ENCODE data around the gene SSC4D. TPM values are rescaled to one million over a fixed set of nuclear protein-coding genes. Genes with fewer than 3 reads are reported as not detected.

The SSC4D gene
- total and polyA plus RNA-seq, 2 experiments from 2014 or later = 4.9 to 11.4 TPM

GRCh38 chr7:76354516-76354915, 55.0 kb downstream of the SSC4D start:
- Mint-ChIP-seq H3K9me3 (peaks cover 6% of the 10 kb centered on the region; the same call in 1 of the 3 replicates), H3K36me3 (ENCODE audit: low read depth) (peaks cover 85% of the 10 kb centered on the region), H3K4me3 (peak overlapping the region; percentile 94; the same call in 1 of the 3 replicates), H3K4me1 (peaks cover 44% of the 10 kb centered on the region), H3K27ac (no peak overlapping the region), H3K27me3 (ENCODE audit: insufficient read depth, low read depth, poor library complexity) (peaks cover 16% of the 10 kb centered on the region)
- Histone ChIP-seq H3K79me2 (replicated peaks; ENCODE audit: insufficient read depth) (peaks cover 92% of the 10 kb centered on the region), H3F3A (replicated peaks; ENCODE audit: low read depth) (peaks cover 19% of the 10 kb centered on the region), H3K27me3 (ENCODE audit: insufficient read depth) (no peaks in the 10 kb centered on the region), H3K4me2 (peak overlapping the region; percentile 82), H2AFZ (no peak overlapping the region), H4K20me1 (replicated peaks; ENCODE audit: insufficient read depth) (peaks cover 82% of the 10 kb centered on the region), H3K4me1 (ENCODE audit: insufficient read depth) (peaks cover 37% of the 10 kb centered on the region), H3K36me3 (ENCODE audit: insufficient read depth) (peaks cover 34% of the 10 kb centered on the region), H3K4me3 (0 out of 2 replicates have a peak overlapping the region, but pooled peaks have one; percentile 99), H3K9me2 (ENCODE audit: insufficient read depth) (no peaks in the 10 kb centered on the region), H3K27ac (ENCODE audit: low read depth) (no peak overlapping the region; the same call in 1 of the 2 replicates)
- ATAC-seq (no peak), DNase-seq (ENCODE audit: low spot score) (no peak)
- no peak for TF ChIP-seq ZNF462 (CRISPR knock-in tag; IDR thresholded peaks at IDR 0.05)
- TF ChIP-seq EZH2 (IDR thresholded peaks at IDR 0.05; ENCODE audit: low read depth, unreplicated experiment) = no peak
- no peak for TF ChIP-seq CREB1 (CRISPR knock-in tag; IDR thresholded peaks at IDR 0.05; ENCODE audit: low read depth)

- H3K4me3 ChIP-seq = no peak overlapping the region
- H3K4me1 Mint-ChIP-seq = peaks cover 44% of the 10 kb centered on the region
- H3K9me3 Mint-ChIP-seq = peaks cover 6% of the 10 kb centered on the region; the same call in 1 of the 3 replicates
- peaks cover 100% of the 10 kb centered on the region for H3K79me2 ChIP-seq (replicated peaks; ENCODE audit: insufficient read depth)
- H3K4me3 Mint-ChIP-seq = 0 out of 3 replicates have a peak overlapping the region, but pooled peaks have one; percentile 16
- H3K4me1 ChIP-seq (ENCODE audit: insufficient read depth) = peaks cover 37% of the 10 kb centered on the region
- no peaks in the 10 kb centered on the region for H3K27me3 ChIP-seq (ENCODE audit: insufficient read depth)
- peaks cover 93% of the 10 kb centered on the region for H3K36me3 Mint-ChIP-seq (ENCODE audit: low read depth)
- DNase-seq (ENCODE audit: low spot score) (no peak), ATAC-seq (no peak)
- H3K4me2 ChIP-seq = 0 out of 2 replicates have a peak overlapping the region, but pooled peaks have one; percentile 20
- peaks cover 16% of the 10 kb centered on the region for H3K27me3 Mint-ChIP-seq (ENCODE audit: insufficient read depth, low read depth, poor library complexity)
- H3K36me3 ChIP-seq (ENCODE audit: insufficient read depth) = peaks cover 34% of the 10 kb centered on the region
- H2AFZ ChIP-seq = no peak overlapping the region
- peaks cover 86% of the 10 kb centered on the region for H4K20me1 ChIP-seq (replicated peaks; ENCODE audit: insufficient read depth)
- no peak for TF ChIP-seq NANOG (IDR thresholded peaks at IDR 0.05; ENCODE audit: borderline replicate concordance)
- TF ChIP-seq EZH2phosphoT487 (IDR thresholded peaks at IDR 0.05; ENCODE audit: unreplicated experiment) = no peak
- no peak for TF ChIP-seq POLR2AphosphoS5 (IDR thresholded peaks at IDR 0.05; ENCODE audit: low read depth)
- TF ChIP-seq CREB1 (CRISPR knock-in tag; IDR thresholded peaks at IDR 0.05; ENCODE audit: low read depth) = no peak
- TF ChIP-seq ZNF462 (CRISPR knock-in tag; IDR thresholded peaks at IDR 0.05) = no peak
- peaks cover 24% of the 10 kb centered on the region for H3F3A ChIP-seq (replicated peaks; ENCODE audit: low read depth)
- no peaks in the 10 kb centered on the region for H3K9me2 ChIP-seq (ENCODE audit: insufficient read depth)
- no peak overlapping the region for H3K27ac Mint-ChIP-seq
- H3K27ac ChIP-seq (ENCODE audit: low read depth) = peak overlapping the region; percentile 21; the same call in 1 of the 2 replicates
Measured at GRCh38 chr7:76353744-76354143, 55.8 kb downstream of the SSC4D start.
